GOT3 (cell line): ENCODE measurements around the gene TBC1D8.

Experiments used
- DNase-seq: peaks from one replicate; lab custom pipeline; 2025; ENCODE audit warnings: mixed read lengths; lab: John Stamatoyannopoulos, UW

Gene TBC1D8

GRCh38 chr2:101135412-101136296, 15.5 kb downstream of the TBC1D8 start:
- DNase-seq = no peak

DNA sequence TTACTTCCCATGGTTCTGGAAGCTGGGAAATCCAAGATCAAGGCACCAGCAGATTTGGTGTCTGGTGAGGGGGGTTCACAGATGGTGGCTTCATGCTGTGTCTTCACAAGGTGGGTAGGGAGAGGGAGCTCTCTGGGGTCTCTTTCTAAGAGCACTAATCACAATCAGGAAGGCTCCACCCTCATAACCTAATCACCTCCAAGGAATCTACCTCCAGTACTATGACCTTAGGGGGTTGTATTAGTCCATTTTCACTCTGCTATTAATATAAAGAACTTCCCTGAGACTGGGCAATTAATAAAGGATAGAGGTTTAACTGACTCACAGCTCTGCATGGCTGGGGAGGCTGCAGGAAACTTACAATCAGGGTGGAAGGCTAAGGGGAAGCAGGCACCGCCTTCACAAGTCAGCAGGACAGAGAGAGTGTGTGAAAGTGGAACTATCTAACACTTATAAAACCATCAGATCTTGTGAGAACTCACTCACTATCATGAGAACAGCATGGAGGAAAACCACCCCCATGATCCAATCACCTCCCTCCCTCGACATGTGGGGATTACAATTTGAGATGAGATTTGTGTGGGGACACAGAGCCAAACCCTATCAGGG, 17.6 kb downstream of the TBC1D8 start:
- DNase-seq = no peak

DNA sequence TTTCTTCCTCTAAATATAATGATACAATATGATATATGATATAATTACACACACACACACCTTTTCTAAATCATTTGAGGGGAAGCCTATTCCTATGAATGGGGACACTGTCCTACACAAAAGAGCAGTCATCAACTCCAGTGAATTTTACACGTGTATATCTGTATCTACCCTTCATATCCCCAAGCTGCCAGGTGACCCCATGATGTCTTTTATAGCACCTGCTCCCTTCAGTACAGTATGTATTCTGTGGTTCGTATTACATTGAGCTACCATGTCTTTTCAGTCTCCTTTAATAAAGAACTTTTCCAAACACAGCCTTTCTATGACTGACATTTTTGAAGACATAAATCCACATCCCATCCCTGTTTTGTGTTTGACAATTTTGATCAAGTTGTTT, 19.0 kb downstream of the TBC1D8 start:
- DNase-seq = no peak

DNA sequence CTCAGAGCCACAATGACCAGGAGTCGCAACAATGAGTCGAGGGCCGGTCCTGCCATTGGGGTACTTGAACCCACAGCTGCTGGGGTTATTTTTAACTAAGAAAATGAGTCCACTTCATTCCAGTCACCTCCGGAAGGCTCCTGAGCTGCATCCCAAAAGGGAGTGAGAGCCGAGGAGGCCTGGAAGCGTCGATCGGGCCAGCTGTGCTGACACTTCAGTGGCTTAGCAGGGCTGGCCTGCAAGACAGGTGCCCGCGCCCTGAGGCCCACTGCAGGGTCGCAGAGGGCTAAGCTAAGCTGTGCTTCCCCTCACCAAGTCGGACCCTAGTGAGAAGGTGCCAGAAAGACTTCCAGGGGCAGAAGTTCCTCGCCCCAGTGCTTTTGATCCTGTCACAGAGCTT, 21.1 kb downstream of the TBC1D8 start:
- DNase-seq = no peak

DNA sequence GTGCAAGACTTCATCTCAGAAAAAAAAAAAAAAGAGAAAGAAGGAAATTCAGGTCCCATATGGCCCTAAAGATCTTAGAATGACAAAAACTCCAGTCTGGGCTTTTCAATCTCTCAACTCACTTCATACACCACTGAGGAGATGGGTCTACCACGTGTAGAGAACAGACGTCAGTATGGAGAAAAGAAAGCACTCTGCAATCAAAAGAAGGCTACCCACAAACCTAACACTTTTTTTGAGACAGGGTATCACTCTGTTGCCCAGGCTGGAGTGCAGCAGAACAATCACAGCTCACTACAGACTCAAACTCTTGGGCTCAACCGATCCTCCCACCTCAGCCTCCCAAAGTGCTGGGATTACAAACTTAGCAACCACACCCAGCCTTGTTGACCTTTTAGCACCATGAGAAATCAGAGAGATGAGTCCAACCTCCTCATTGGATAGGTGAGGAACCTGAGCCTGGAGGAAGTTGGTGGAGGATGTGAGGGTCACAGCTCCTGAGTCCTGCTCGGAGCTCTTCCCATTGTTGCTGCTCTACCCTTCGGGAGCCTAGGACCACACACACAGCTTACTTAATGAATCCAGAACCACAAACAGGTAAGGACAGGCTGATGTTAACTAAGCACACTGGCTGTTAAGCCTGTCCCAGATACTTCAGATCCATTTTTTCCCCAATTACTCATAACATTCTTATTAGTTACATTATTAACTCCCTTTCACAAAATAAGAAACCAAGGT, 23.7 kb downstream of the TBC1D8 start:
- DNase-seq = no peak

GRCh38 chr2:101125808-101126207, 25.4 kb downstream of the TBC1D8 start:
- no peak for DNase-seq

- no peak for DNase-seq
These were observed 25.8 kb downstream of the TBC1D8 start for GRCh38 chr2:101125374-101125773.

- peak; percentile 43 for DNase-seq
These were observed 26.4 kb downstream of the TBC1D8 start for GRCh38 chr2:101124643-101125366.

DNA sequence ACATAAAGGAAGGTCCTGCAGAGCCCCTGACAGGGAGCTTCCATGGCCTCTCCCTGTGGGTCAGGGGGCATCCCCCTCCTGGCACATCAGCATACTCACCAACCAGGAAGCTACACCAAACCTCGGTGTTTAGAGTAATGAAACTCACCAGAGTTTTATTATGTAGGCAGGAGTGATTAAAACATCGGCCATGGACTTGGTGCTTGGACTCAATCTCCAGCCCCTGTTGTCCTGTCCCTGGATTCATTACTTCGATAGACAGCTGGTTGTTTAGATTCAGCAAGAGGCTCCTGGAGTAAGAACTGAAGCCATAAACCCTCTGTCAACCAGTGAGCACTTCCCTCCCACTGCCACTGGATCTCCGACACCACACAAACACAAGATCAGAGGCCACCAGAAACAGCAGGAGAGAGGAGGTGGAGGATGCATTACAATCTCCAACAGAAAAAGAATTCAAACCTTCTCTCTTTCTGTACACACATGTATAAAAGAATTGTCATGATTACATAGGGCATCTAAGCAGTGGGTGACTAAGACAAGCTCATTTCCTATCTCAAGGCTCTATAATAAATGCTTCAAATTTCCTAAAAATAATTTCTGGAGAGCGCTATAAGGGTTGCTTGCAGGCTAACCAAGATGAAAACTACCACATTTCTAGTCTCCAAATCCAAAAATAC, 27.2 kb downstream of the TBC1D8 start:
- DNase-seq = no peak

- no peak for DNase-seq
These were observed 30.0 kb downstream of the TBC1D8 start for GRCh38 chr2:101121174-101121573.

DNA sequence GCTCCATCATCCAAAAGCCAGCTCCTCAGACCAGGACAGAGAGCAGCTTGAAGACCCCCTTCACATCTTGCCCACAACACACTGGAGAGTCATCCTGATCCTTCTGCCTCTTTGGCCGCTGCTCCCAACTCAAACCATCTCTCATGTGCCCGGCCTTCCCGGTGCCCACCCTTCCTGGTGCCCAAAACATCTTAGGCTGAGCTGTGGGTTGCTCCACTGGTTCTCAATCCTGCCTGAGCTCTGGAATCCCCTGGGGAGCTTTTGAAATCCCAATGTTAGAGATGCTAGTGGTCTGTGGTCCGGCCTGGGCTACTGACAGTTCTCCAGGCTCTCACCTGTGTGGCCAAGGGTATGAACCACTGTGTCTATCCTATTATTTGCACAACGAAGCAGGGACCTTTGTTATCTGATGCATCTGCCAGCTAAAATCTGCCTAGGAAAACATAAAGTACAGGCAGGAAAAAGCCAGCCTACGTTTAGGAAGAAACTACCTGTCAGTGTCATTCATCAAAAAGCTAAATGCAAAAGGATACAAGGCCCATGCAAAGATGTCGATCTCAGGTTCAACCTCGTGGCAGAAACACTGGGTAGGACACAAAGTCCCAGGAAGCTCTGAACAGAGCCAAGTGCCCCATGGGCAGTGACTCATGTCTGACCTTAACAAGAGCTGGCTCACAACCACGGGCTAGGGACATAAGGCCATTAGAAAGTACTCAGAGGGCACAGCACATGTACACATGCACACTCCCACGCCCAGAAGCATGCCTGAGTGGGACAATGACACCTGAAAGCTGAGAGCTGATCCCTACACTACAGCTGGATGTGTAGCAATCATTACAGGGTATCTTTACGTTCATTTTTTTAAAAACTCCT, 30.8 kb downstream of the TBC1D8 start:
- DNase-seq = no peak

GRCh38 chr2:101119431-101119830, 31.8 kb downstream of the TBC1D8 start:
- no peak for DNase-seq

DNA sequence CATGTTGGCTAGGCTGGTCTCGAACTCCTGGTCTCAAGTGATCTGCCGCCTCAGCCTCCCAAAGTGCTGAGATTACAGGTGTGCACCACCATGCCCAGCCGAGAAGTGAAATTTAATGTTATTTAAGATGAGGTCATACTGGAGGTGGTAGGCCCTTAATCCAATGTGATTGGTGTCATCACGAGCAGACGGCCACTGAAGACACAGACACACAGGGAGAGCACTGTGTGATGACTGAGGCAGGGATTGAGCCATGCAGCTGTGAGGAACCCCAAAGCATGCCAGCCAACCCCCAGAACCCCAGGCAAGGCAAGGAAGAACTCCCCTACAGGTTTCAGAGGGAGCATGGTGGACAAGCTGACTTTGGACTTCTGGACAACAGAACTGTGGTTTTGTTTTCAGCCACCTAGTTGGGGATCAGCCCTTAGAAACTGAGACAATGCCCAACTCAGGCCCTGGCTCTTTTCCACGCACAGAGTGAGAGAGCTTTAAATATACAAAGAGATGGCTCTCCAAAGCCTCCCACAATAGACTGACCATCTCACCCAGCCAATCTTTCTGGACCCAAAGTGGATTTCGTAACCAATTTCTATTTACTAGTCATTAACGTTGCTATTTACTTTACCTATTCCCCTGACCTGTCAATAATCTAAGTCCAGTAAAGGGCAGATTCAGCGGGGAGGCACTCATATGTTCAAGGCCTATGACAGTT, 34.2 kb downstream of the TBC1D8 start:
- DNase-seq = no peak

DNA sequence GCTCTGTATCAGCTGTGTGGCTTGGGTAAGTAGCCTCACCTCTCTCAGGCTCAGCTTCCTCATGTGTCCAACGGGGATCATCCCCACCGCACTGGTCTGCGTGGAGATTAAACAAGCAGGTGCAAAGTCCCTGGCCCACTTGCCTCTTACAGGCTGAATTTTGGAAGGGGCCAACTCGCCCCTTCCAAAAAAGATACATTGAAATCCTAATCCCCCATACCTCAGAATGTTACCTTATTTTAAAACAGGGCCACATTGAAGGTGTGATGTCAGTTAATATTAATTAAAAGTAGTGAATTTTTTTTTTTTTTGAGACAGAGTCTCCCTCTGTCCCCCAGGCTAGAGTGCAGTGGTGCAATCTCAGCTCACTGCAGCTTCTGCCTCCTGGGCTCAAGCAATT, 34.8 kb downstream of the TBC1D8 start:
- DNase-seq = no peak

- DNase-seq = no peak
These were observed 35.5 kb downstream of the TBC1D8 start for GRCh38 chr2:101115664-101116063.

DNA sequence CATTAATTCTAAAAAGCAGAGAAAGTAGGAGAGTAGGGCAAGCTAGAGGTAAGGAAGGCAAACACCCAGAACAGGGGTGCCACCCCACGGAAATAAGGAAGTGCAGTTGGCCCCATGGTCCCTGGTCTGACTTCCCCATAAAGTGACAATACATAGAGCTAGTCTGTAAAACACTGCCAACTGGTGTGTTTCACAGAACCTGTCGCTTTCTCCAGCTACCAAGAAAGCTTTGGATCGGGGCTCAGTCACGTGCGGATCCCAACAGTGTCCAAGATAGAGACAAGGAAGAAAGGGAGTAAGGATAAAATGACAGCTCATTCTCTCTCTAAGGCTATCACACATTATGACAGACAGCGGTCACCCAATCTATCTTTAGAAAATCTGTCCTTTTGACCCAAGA, 36.4 kb downstream of the TBC1D8 start:
- DNase-seq = no peak

DNA sequence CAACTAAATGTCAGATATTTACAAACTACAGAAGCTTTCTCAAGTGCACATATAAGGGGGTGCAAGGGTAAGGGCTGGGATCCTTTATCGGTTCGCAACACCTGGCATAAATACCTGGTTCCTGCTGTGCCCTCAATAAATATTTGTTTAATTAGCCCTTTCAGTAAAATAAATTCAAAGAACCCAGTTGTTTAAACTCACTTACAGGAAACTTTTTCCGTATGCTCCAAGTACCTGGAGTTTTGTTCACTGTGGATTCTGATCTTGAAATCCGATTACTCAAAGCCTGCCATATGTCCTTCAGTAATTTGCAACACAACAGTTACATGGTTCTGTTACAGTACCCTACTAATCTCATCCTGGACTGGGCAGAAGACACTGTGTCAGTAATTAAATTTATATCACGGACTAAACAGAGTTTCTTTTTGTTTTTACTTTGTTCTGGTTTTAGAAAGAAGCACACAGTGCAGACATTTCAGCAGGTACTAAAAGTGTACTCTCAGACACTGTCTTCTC, 36.9 kb downstream of the TBC1D8 start:
- DNase-seq = no peak

- DNase-seq = peak; percentile 25
These were observed 37.5 kb downstream of the TBC1D8 start for GRCh38 chr2:101113441-101114267.

DNA sequence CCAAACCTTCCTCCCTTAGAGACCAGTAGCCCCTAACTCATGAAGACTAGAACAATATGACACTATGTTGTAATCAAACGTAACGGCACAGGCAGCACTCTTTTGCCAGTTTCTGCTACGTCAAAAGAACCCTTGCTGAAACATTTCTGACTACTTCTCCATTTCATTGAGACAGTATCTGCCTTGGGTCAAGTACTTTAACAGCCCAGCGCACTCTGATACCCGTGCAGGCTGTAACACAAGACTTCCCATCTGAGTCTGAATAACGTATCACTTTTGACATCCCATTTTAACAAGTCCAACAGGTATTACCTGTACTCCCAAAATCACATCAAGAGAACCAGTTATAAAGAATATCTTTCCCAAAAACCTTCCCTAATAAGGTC, 38.4 kb downstream of the TBC1D8 start:
- no peak for DNase-seq
